GM19238 (cell line): ENCODE results near the gene AGAP1.

Experiments used
- DNase-seq: peaks from one replicate; pipeline ENCODE4 v3.0.0; 2011; ENCODE audit warnings: low spot score; ENCODE audit not compliant: insufficient read length

Gene AGAP1

GRCh38 chr2:235507928-235508327 is 14.1 kb downstream of the AGAP1 start:
- no peak for DNase-seq

- DNase-seq = no peak
Measured at GRCh38 chr2:235508371-235509160, 14.7 kb downstream of the AGAP1 start.

- no peak for DNase-seq
Measured at GRCh38 chr2:235510318-235510717, 16.5 kb downstream of the AGAP1 start.

DNA sequence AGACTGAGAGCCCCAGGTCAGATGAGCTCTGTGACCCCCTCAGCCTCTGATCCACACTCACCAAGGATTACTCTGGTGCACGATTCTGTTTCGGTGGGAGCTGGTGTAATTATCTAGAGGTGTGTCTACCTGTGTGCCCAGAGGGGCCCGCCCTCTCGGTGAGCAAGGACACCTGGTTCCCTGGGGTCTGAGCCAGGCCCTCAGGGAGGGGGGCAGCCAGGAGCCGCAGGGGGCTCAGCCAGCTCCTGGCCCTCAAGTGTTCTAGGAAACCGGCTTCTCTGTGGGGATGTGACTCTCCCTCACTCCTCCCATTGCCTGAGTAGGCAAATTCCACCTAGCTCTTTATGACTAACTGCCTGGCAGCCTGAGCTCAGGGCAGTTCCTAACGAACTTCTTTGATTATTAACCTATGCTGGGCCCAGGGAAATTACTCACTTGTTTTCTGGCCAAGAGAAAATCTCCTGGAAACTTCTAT is 17.4 kb downstream of the AGAP1 start:
- no peak for DNase-seq

DNA sequence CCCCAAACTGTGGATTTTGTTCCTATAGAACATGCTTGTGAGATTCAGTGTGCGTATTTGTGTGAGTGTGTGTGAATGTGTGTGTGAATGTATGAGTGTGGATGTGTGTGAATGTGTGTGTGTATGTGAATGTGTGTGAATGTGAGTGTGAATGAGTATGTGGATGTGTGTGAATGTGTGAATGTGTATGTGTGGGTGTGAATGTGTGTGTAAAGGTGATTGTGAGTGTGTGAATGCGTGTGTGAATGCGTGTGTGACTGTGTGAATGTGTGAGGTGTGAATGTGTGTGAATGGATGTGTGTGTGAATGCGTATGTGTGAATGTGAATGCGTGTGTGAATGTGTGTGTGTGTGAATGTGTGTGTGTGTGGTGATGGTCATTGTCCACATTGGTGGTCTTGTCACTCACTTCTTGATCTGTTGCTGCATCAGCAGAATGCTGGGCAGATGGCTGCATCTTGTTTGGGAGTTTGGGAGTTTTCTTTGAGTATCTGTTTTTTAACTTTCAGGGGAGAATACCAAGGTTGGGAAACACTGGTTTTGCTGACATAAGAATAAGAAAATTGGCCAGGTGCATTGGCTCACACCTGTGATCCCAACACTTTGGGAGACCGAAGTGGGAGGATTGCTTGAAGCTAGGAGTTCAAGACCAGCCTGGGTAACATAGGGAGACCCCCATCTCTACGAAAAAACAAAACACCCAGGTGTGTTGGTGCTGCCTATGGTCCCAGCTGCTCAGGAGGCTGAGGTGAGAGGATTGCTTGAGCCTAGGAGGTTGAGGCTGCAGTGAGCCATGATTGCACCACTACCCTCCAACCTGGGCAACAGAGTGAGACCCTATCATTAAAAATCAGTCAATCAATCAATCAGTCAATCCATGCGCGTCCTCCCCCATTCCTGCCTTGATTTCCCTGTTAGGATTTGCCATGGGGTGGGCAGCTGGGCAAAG is 18.2 kb downstream of the AGAP1 start:
- no peak for DNase-seq

DNA sequence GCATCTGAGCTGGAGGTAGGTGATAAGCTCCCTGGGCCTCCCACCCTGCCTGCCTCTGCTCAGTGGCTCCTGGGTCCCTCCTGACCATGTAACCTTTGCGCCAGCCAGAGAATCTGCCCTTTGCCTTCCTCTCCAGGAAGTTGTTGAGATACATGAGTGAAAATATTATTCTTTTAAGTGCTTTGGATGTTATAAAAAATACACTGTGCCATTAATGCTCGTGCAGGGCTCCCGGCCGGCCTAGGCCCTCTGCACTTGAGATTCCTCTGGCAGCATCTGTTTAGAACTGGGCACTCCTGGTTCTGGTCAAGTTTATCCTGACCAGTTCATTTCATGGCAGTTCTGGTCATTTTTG is 18.8 kb downstream of the AGAP1 start:
- DNase-seq = no peak

DNA sequence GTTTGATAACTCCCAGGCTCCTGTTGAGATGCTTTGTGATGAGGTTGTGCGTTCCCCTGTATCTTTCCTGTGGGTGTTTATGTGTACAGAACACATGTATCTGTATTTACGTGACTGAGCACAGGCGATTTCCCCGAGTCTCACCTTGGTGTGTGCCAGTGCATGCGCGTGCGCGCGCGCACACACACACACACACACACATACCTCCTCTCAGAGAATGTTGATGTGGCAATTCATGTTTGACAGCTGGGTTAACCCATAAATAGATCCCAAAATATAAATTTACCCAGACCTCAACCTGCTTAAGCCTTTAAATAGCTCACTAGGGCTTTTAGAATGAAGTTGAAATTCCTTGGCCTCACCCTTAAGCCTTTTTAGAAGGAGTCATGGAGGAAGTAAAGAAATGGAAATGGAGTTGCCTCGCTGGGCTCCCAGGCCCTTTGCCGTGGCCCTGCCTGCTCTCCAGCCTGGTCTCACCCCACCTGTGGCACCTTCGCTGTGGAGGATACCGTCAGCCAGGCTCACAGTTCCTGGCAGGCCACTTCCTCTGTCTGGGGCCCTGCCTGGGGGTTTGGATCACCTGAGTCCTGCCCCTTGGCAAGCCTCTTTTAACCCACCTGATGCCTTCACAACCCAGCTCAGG is 20.3 kb downstream of the AGAP1 start:
- DNase-seq = no peak

DNA sequence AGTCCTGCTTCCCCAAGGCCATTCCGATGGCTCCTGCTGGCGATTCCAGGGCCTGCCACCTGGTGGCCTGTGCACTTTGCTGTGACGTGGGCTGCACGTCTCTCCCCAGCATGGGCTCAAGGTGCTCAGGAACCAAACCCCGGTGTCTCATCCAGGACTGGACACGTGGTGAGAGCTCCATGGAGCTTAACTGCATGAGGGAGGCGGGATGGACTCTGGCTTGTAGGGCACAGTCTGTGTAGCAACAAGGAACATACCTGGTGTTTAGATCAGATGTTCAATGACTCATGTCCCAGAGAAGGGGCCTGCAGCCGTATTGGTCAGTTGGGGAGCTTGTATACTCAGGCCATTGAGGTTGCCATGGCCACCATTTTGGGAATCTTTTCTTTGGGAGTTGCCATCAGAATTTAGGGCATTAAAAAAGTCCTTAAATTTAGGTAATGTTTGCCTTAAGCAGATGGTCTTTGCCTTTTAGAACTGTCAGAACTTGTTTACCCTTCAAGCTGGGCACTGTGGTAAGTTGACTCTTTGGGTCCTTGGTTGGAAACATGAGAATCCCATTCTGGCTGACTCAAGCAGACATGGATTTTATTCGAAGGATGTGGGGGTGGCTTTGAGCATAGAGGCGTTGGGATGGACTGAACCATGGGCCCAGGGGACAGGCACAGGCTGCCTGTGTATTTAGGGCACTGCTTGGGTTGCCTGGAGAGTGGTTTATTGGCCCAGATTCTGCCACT is 21.0 kb downstream of the AGAP1 start:
- DNase-seq = no peak

GRCh38 chr2:235515364-235515742 is 21.5 kb downstream of the AGAP1 start:
- no peak for DNase-seq

DNA sequence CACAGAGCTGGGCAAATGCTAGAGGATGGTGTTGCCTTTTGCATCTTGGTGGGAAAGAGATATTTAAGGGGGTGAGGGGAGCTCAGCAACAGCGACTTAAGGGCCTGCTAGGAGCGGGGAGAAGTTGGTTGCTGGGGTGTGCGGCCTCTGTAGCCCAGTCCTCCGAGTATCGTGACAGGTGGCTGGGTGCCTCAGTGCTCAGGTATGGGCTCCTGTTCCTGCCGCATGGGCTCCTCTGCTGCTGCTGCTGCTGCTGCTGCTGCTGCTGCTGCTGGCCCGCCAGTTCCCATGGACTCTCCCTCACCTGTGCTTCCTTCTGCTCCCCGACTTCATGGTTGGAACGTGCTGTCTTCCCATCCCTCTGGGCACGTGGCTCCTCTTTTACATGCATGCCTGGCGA is 22.0 kb downstream of the AGAP1 start:
- DNase-seq = no peak

DNA sequence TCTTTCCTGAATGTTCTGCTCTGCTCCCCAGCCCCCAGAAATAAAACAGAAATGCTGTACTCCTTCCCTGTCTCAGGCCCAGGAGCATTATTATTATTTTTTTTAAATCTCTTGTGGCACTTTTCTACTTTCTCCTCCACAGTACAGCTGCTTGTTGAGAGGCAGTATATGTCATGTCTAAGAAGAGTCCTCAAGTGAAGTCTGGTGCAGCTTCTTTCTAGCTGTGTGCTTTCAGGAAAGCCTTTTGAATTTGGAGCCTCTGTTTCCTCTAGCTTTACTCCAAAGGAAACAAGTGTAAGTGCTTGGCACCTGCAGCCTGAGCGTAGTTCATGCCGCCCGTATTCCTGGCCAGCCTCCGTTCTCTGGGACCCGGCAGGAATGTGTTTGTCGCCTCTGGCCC is 22.4 kb downstream of the AGAP1 start:
- DNase-seq = no peak

GRCh38 chr2:235518322-235519090 is 24.7 kb downstream of the AGAP1 start:
- DNase-seq = no peak

DNA sequence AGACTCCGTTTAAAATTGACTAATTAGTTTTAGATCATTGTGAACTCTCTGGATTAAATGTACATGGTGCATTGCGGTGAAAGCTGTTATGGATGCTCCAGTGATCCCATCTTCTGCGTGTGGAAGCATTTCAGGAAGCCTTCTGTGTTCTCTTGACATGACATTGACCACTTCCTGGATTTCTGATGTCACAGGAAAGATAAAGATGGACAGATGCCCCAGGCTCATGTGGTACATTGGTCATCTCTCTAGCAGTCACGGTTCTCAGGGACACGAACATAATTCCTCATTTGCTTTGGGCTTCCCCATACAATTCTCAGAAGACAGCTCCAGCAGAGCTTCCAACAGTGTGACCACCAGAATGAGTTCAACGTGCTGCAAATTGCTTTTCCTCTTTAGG is 26.9 kb downstream of the AGAP1 start:
- no peak for DNase-seq

DNA sequence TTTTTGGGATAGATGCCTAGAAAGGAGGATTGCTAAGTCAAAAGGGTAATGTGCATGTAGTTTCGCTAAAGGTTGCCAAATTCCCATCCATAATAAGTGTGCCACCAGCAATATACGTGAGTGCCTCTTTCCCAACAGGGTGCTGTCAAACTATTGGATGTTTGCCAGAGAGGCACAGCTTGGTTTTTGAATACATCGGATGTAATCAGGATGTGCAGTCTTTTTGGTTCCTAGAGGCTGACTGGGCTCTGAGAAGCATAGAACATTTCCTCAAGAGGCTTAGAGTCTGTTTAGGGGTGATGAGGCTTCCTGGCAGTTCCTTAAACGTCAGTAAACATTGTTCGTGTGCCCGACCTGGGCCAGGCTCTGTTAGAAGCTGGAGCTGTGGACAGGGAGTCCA is 28.0 kb downstream of the AGAP1 start:
- DNase-seq = no peak

- no peak for DNase-seq
Measured at GRCh38 chr2:235523021-235523420, 29.2 kb downstream of the AGAP1 start.

DNA sequence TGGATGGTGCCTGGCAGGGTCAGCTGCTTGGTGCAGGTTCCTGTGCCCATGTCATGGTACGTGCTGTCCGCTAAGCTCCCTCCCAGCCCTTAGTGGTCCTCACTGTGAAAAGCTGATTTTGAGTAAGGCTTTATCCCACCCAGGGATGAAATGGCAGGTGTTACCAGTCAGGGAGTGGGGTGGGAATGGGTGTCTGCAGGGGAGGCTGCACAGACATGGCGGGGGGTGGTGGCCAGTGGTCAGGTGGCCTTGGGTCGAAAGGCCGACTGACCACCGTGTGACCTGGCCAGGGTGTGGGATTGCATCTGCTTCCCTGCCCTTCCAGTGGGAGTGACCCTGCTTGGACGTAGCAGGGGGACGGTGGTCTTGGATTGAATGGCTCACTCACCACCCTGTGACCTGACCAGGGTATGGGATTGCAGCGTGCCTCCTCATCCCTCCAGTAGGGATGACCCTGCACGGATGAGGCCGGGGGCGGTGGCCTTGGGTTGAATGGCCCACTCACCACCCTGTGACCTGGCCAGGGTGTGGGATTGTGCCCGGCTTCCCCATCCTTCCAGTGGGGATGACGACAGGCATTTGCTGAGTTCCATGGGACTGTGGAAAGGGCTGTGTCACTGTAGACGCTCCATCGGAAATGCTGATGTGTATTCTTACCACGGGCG is 29.8 kb downstream of the AGAP1 start:
- DNase-seq = no peak

DNA sequence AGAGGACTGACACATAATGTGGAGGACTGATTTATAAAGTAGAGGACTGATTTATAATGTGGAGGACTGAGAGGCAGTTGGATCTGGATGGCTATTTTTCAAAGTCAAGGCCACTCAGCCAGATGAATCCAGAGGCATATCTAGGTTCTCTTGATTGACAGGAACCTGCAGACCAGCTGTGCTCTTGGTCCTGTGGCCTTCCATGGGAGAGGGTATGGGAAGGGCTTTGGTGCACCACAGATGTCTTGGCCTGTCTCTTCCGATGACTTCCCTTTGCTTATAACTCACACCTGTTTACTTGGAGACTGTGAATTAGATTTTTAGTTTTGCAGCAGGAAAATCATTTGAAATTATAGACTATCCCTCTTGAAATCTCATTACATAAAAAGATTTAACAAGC is 32.3 kb downstream of the AGAP1 start:
- no peak for DNase-seq

DNA sequence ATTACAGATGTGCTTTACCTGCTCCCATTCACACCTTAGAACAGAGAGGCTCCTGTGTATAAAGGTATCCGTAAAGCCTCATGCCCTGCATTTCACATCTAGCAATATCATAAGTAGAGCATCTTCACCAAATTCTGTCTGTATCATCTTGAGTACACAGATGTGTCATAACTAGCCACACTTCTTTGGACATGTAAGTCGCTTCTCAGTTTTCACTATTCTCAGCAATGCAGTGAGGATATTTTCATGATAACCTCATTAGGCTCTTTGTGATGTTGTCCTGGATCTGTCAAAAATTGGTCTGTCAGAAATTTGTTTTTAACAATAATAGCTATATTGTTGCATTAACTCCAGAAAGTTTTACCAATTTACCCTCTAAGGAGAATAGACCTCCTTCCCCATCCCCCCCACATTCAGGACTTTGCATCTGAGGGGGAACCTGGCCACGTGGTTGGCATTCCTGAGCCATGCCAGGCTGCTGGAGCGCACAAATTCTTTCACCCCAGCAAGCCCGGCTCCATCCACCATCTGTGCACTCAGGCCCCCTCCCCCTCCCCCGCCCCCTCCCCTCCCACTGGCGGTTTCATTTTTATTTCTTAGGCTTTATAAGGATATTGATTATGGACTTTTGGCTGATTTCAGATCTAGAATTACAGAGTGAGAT is 34.1 kb downstream of the AGAP1 start:
- DNase-seq = no peak

- no peak for DNase-seq
Measured at GRCh38 chr2:235529621-235530020, 35.8 kb downstream of the AGAP1 start.

DNA sequence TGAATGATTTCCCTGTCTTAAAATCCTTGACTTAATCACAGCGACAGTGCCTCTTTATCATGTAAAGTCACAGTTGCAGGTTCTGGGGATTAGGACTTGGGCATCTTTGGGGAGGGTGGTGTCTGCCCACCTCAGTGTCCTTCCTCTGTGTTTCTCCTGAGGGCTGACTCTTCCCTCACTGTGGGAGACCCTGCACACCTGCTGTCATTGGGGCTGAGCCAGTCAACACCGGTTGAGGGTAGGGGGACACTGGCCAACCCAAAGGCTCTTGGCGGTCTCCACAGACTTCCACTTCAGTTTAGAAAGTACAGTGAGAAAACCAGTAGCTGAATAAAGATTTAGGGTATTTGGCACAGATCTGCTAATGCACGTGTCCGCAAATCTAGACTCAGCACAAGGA is 36.9 kb downstream of the AGAP1 start:
- DNase-seq = no peak
